GM21515 (cell line): ENCODE results near the gene TP53.
"Not testable (repeated sequence)": the region's sequence is repeated elsewhere in the genome, so short reads cannot be mapped to it uniquely, and the experiment has no call there.

ENCODE experiments used
- ATAC-seq: cut with Tn5 transposase; IDR thresholded peaks from one replicate; pipeline ENCODE4 v1.9.1; 2021; ENCODE audit not compliant: unreplicated experiment

Gene TP53

GRCh38 chr17:7676533-7676932 lies 10.8 kb downstream of the TP53 start:
- ATAC-seq, result no peak

GRCh38 chr17:7674934-7675333 lies 12.4 kb downstream of the TP53 start:
- no peak for ATAC-seq

GRCh38 chr17:7673239-7673638 lies 14.1 kb downstream of the TP53 start:
- no peak for ATAC-seq

- ATAC-seq, result no peak
These were observed 18.8 kb downstream of the TP53 start for GRCh38 chr17:7668482-7668881.

GRCh38 chr17:7667656-7668406 lies 19.5 kb downstream of the TP53 start:
- no peak for ATAC-seq

GRCh38 chr17:7656958-7657609 lies 30.2 kb downstream of the TP53 start:
- ATAC-seq, result no peak

GRCh38 chr17:7655541-7655840 lies 31.8 kb downstream of the TP53 start:
- no peak for ATAC-seq

GRCh38 chr17:7654832-7655540 lies 32.3 kb downstream of the TP53 start:
- ATAC-seq, result no peak

- no peak for ATAC-seq
These were observed 34.6 kb downstream of the TP53 start for GRCh38 chr17:7652388-7653356.

GRCh38 chr17:7651665-7652387 lies 35.5 kb downstream of the TP53 start:
- no peak for ATAC-seq

GRCh38 chr17:7651097-7651664 lies 36.1 kb downstream of the TP53 start:
- no peak for ATAC-seq

GRCh38 chr17:7650509-7651096 lies 36.7 kb downstream of the TP53 start, which contains the start of gene ATP1B2:
Gene ATP1B2, plus strand, starts transcription at chr17:7650926. Its CDS starts 593 bp downstream, at chr17:7651519.
- no peak for ATAC-seq

- ATAC-seq, result no peak
These were observed 40.3 kb downstream of the TP53 start for GRCh38 chr17:7647018-7647417.

- ATAC-seq, result no peak
These were observed 40.8 kb downstream of the TP53 start for GRCh38 chr17:7646457-7646856.

- no peak for ATAC-seq
These were observed 42.5 kb downstream of the TP53 start for GRCh38 chr17:7644775-7645174.

GRCh38 chr17:7641635-7642034 lies 45.7 kb downstream of the TP53 start:
- not testable (repeated sequence) for ATAC-seq

GRCh38 chr17:7640783-7641182 lies 46.5 kb downstream of the TP53 start:
- no peak for ATAC-seq

GRCh38 chr17:7636163-7636562 lies 51.1 kb downstream of the TP53 start:
- no peak for ATAC-seq

- no peak for ATAC-seq
These were observed 52.9 kb downstream of the TP53 start for GRCh38 chr17:7634384-7634783.

- no peak for ATAC-seq
These were observed 54.2 kb downstream of the TP53 start for GRCh38 chr17:7633093-7633492.
